ENCODE measurements around the gene USP17L20. TPM values are rescaled to one million over a fixed set of nuclear protein-coding genes. Genes with fewer than 3 reads are reported as not detected.
"Not testable (repeated sequence)": the region's sequence is repeated elsewhere in the genome, so short reads cannot be mapped to it uniquely, and the experiment has no call there.

The USP17L20 gene
- total RNA-seq, 1 donor from 2014 or later: not detected

DNA sequence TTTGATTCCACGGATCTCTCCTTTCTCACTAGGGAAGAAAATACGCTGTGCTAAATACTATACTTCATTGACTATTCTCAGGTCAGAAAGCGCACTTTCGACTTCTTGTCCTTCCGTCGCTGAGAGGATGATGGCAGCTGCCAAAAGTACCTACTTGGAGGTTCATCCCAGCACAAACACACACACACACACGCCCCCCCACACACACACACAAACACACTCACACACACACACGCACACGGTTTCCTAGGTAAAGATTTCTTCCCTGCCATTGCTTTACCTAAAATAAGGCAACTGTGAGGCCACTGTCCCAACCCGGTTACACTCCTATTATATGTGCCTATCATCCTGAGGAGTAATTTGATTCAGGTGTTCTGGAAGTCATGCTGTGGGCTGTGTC, 13.8 kb downstream of the USP17L20 start:
- H3K36me3 ChIP-seq (ENCODE audit: control insufficient read depth, insufficient read depth, low read length); H3K4me3 ChIP-seq (ENCODE audit: low read depth, low read length); DNase-seq (ENCODE audit: low read depth); H3K27me3 ChIP-seq (ENCODE audit: control insufficient read depth, insufficient read depth, low read length): not testable (repeated sequence)

Other genes with a start within 250 kb of the USP17L20 start
- not detected in 2 replicates for gene FAM90A26, start 87.7 kb upstream of the USP17L20 start, total RNA-seq
- gene USP17L10, start 47.5 kb upstream of the USP17L20 start, total RNA-seq: not detected in 2 replicates
- gene USP17L11, start 42.7 kb upstream of the USP17L20 start, total RNA-seq: not detected in 2 replicates
- not detected in 2 replicates for gene USP17L12, start 38.0 kb upstream of the USP17L20 start, total RNA-seq
- not detected in 2 replicates for gene USP17L13, start 33.2 kb upstream of the USP17L20 start, total RNA-seq
- not detected in 2 replicates for gene USP17L15, start 23.7 kb upstream of the USP17L20 start, total RNA-seq
- gene USP17L17, start 14.2 kb upstream of the USP17L20 start, total RNA-seq: not detected in 2 replicates
- not detected in 2 replicates for gene USP17L18, start 9.5 kb upstream of the USP17L20 start, total RNA-seq
- gene USP17L19, start 4.7 kb upstream of the USP17L20 start, total RNA-seq: not detected in 2 replicates
- gene USP17L21, start 4.7 kb downstream of the USP17L20 start, total RNA-seq: not detected in 2 replicates
- not detected in 2 replicates for gene USP17L22, start 9.5 kb downstream of the USP17L20 start, total RNA-seq
- gene USP17L24, start 67.0 kb downstream of the USP17L20 start, total RNA-seq: not detected in 2 replicates
- gene USP17L25, start 71.8 kb downstream of the USP17L20 start, total RNA-seq: not detected in 2 replicates
- not detected in 2 replicates for gene USP17L26, start 76.5 kb downstream of the USP17L20 start, total RNA-seq
- not detected in 2 replicates for gene USP17L5, start 81.3 kb downstream of the USP17L20 start, total RNA-seq
- gene USP17L27, start 86.0 kb downstream of the USP17L20 start, total RNA-seq: not detected in 2 replicates
- gene USP17L28, start 90.8 kb downstream of the USP17L20 start, total RNA-seq: not detected in 2 replicates
- not detected in 2 replicates for gene USP17L29, start 95.5 kb downstream of the USP17L20 start, total RNA-seq
- not detected in 2 replicates for gene USP17L30, start 105.0 kb downstream of the USP17L20 start, total RNA-seq
- not detected in 2 replicates for gene DEFB131A, start 186.3 kb downstream of the USP17L20 start, total RNA-seq

Data from kidney epithelial cell (primary cell).